Activated CD4-positive, alpha-beta T cell treated with anti-CD3 and anti-CD28 coated beads, Interleukin-2, amount 50 U/mL, for 48 hours (primary cell): ENCODE data around the gene BNC2.

ENCODE experiments used
- DNase-seq, 2 experiments: peaks; one replicate each; pipeline ENCODE4 v3.0.0-alpha.2; 2020

The BNC2 gene

GRCh38 chr9:16396389-16396788 is 474.1 kb downstream of the BNC2 start:
- DNase-seq = no peak

GRCh38 chr9:16391369-16391768 is 479.1 kb downstream of the BNC2 start:
- no peak for DNase-seq

GRCh38 chr9:16387382-16387781 is 483.1 kb downstream of the BNC2 start:
- no peak for DNase-seq

GRCh38 chr9:16386827-16387077 is 483.7 kb downstream of the BNC2 start:
- no peak for DNase-seq

GRCh38 chr9:16386007-16386826 is 484.3 kb downstream of the BNC2 start:
- DNase-seq = no peak

GRCh38 chr9:16385590-16385989 is 484.9 kb downstream of the BNC2 start:
- DNase-seq = no peak

- no peak for DNase-seq
These were observed 485.5 kb downstream of the BNC2 start for GRCh38 chr9:16384993-16385392.

GRCh38 chr9:16377311-16377710 is 493.2 kb downstream of the BNC2 start:
- DNase-seq = no peak

GRCh38 chr9:16371306-16371705 is 499.2 kb downstream of the BNC2 start:
- DNase-seq = no peak

GRCh38 chr9:16370647-16371046 is 499.8 kb downstream of the BNC2 start:
- no peak for DNase-seq

- no peak for DNase-seq
These were observed 501.0 kb downstream of the BNC2 start for GRCh38 chr9:16369427-16369826.

- no peak for DNase-seq
These were observed 502.0 kb downstream of the BNC2 start for GRCh38 chr9:16368237-16369087.

- no peak for DNase-seq
These were observed 502.8 kb downstream of the BNC2 start for GRCh38 chr9:16367605-16368231.

GRCh38 chr9:16364347-16364746 is 506.1 kb downstream of the BNC2 start:
- DNase-seq = no peak

- no peak for DNase-seq
These were observed 506.6 kb downstream of the BNC2 start for GRCh38 chr9:16363916-16364315.

GRCh38 chr9:16363073-16363781 is 507.2 kb downstream of the BNC2 start:
- DNase-seq = no peak

- no peak for DNase-seq
These were observed 508.5 kb downstream of the BNC2 start for GRCh38 chr9:16361939-16362338.

- no peak for DNase-seq
These were observed 509.4 kb downstream of the BNC2 start for GRCh38 chr9:16361118-16361517.

GRCh38 chr9:16360247-16360646 is 510.2 kb downstream of the BNC2 start:
- DNase-seq = no peak
